Measurements from ENCODE around the gene FUBP3.

Gene FUBP3

GRCh38 chr9:130570208-130570607 lies 9.2 kb upstream of the FUBP3 start:
- Histone ChIP-seq H3K27me3 (peaks cover 15% of the 10 kb centered on the region), H3K4me1 (ENCODE audit: control insufficient read depth in 1 of 2, insufficient read depth in 1 of 2, low read depth in 1 of 2, low read length in 1 of 2) (no peaks in the 10 kb centered on the region), H3K4me3 (ENCODE audit: low read depth in 1 of 2, low read length in 1 of 2) (no peak overlapping the region), H3K9me3 (no peaks in the 10 kb centered on the region), H3K27ac (no peak overlapping the region), H3K36me3 (no peaks in the 10 kb centered on the region)
- TF ChIP-seq, protein P1, sequence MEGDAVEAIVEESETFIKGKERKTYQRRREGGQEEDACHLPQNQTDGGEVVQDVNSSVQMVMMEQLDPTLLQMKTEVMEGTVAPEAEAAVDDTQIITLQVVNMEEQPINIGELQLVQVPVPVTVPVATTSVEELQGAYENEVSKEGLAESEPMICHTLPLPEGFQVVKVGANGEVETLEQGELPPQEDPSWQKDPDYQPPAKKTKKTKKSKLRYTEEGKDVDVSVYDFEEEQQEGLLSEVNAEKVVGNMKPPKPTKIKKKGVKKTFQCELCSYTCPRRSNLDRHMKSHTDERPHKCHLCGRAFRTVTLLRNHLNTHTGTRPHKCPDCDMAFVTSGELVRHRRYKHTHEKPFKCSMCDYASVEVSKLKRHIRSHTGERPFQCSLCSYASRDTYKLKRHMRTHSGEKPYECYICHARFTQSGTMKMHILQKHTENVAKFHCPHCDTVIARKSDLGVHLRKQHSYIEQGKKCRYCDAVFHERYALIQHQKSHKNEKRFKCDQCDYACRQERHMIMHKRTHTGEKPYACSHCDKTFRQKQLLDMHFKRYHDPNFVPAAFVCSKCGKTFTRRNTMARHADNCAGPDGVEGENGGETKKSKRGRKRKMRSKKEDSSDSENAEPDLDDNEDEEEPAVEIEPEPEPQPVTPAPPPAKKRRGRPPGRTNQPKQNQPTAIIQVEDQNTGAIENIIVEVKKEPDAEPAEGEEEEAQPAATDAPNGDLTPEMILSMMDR (IDR thresholded peaks at IDR 0.05), result no peak

DNA sequence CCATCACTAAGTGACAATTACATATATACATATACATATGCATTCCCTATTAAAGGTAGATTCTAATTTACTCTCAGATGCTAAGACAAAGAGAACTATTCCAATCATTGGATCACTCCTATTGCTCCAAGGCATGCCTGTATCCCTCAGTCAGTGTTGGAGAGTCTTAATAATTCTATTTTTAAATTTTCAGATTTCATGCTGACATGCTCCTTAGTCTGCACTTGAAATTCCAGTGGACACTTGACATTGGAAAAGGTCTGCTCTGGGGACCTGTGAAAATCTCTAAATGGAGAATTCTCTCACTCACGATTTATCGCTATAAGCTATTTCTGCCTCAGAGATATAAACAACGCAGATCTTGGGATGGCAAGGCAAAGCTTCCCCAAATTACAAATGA lies 3.9 kb upstream of the FUBP3 start:
- H3K27ac ChIP-seq, result no peak overlapping the region
- peaks cover 39% of the 10 kb centered on the region for H3K27me3 ChIP-seq
- TF ChIP-seq, protein P1 (IDR thresholded peaks at IDR 0.05), result no peak
- H3K36me3 ChIP-seq, result no peaks in the 10 kb centered on the region
- H3K4me1 ChIP-seq (ENCODE audit: control insufficient read depth in 1 of 2, insufficient read depth in 1 of 2, low read depth in 1 of 2, low read length in 1 of 2), result peaks cover 13% of the 10 kb centered on the region in 2 experiments
- H3K9me3 ChIP-seq, result no peaks in the 10 kb centered on the region
- no peak overlapping the region for H3K4me3 ChIP-seq (ENCODE audit: low read depth in 1 of 2, low read length in 1 of 2)

DNA sequence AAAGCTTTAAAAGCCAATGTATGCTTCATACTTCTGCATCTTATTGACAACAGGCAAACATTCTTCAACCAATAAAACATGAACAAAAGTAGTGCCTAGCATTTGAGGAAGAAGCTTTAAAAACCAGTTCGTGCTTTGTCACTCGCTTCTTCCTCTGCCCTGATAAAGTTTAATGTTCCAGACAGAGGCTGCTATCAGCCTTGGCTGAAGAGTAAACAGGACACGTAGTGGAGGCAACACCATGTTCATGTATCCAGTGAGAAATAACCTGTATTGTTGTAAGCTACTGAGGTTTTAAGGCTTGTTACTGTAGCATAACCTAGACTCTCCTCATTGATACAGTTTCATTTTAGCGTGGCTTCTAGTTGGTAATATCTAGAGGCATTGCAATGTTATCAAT lies 3.2 kb upstream of the FUBP3 start:
- Histone ChIP-seq H3K36me3 (no peaks in the 10 kb centered on the region), H3K4me3 (ENCODE audit: low read depth in 1 of 2, low read length in 1 of 2) (no peak overlapping the region), H3K27ac (no peak overlapping the region), H3K9me3 (no peaks in the 10 kb centered on the region), H3K4me1 (ENCODE audit: control insufficient read depth in 1 of 2, insufficient read depth in 1 of 2, low read depth in 1 of 2, low read length in 1 of 2) (peaks cover 13% of the 10 kb centered on the region in 2 experiments), H3K27me3 (peaks cover 39% of the 10 kb centered on the region)
- TF ChIP-seq, protein P1 (IDR thresholded peaks at IDR 0.05), result no peak

DNA sequence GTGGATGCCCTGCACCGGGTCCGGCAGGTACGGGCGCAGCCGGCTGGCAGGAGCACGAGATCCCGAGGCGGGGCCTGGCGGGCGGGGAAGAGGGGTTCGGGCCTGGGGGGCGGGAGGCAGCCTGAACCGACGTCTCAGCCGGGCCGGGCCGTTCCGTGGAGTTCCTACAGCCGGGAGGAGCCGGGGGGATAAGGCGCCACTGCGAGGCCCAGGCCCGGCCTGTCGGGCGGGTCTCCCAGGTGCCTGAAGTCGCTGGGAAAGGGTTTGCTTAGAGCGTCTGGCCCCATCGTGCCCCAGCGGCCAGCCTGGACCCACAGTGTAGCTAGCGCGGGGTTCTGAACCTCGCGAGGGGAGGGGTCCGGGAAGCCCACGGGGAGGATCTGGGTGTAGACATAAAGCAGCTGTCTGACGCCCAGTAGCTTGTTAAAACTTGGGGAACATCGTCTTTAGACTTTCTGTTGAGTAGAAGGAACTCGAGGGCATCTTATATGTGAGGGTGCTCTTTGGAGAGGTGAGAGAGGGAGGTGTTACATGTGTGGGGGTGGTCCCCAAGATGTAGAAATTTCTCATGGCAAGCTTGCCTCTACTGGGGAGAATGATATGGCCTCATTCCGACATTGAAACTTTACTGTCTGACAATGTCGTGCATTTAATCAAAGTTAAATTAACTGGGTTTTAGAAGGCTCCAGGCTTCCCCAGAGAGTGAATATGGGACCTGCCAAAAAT lies 524 bp downstream of the FUBP3 start:
- Histone ChIP-seq H3K9me3 (no peaks in the 10 kb centered on the region), H3K4me1 (ENCODE audit: control insufficient read depth in 1 of 2, insufficient read depth in 1 of 2, low read depth in 1 of 2, low read length in 1 of 2) (peaks cover 13% of the 10 kb centered on the region in 2 experiments), H3K27me3 (peaks cover 35% of the 10 kb centered on the region), H3K4me3 (ENCODE audit: low read depth in 1 of 2, low read length in 1 of 2) (peak overlapping the region; percentile 79 to 86), H3K27ac (peak overlapping the region; percentile 57), H3K36me3 (no peaks in the 10 kb centered on the region)
- TF ChIP-seq, protein P1 (IDR thresholded peaks at IDR 0.05), result no peak

DNA sequence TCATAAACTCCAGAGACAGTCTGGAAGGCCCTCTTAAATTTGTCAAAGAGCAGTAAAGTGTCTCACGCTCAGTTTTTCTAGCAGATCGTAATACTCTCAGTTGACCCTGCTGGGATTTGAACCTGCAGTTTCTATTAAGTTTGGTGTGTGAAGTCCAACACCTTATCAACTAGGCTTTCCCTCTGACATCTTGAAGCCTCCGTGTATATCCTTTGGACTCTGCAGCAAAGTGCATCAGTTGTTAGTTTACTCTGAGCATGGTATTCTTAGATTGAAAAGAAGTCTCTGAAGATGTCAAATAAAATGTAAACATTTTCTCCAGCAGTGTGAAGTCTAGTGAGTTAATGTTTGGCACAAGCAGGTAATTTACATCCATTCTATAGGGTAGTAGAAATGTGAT lies 2.4 kb downstream of the FUBP3 start:
- Histone ChIP-seq H3K36me3 (no peaks in the 10 kb centered on the region), H3K9me3 (no peaks in the 10 kb centered on the region), H3K27ac (no peak overlapping the region), H3K4me1 (ENCODE audit: control insufficient read depth in 1 of 2, insufficient read depth in 1 of 2, low read depth in 1 of 2, low read length in 1 of 2) (peaks cover 13% of the 10 kb centered on the region in 2 experiments), H3K27me3 (peaks cover 23% of the 10 kb centered on the region), H3K4me3 (ENCODE audit: low read depth in 1 of 2, low read length in 1 of 2) (no peak overlapping the region)
- TF ChIP-seq, protein P1 (IDR thresholded peaks at IDR 0.05), result no peak

Data from neutrophil (primary cell).